HG03097 (cell line): ENCODE data around the gene IMPACT.

Experiments
- ATAC-seq: cut with Tn5 transposase; IDR thresholded peaks from one replicate; pipeline ENCODE4 v1.9.1; 2021; ENCODE audit not compliant: unreplicated experiment, low FRiP score

IMPACT gene

DNA sequence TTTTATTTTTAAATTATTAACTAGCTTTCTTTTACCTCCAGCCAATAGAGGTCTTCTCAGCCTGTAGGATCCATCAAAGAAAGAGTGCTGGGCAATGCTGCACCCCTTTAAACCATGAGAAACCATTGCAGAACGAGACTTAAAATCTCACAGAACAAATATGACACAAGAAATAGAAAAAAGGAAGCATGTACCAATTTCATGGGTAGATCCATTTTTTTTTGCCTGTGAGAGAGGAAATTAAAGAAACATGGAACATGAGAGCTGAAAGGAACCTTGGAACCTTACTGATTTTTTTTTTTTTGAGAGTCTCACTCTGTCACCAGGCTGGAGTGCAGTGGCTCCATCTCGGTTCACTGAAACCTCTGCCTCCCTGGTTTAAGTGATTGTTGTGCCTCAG lies 47.9 kb downstream of the IMPACT start:
- ATAC-seq: no peak

DNA sequence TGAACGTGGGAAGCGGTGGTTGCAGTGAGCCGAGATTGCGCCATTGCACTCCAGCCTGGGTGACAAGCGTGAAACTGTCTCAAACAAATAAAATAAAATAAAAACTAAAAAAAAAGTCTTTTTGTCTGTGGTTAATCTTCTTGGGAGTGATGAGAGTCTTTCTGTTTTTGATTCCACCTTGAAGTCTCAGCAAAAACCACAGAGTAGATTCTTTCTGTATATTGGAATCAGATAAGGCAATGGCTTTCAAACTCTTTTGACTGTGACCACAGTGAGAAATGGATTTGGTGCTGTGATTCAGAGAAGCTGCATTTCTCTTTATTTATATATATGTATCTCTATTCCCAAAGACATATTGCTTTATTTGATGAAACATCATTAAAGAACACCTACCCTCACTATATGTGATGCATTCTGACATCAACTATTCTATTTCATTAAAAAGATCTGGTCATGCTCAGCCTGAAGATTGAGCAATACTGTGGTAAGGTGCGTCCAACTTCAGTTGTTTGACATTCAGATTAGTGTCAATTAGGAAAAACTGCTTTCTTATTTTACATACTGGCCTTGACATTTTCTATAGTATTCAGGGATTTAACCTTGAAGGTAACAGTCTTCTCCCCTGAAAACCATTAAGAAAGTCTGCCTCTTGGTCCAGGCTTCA lies 49.6 kb downstream of the IMPACT start:
- no peak for ATAC-seq

DNA sequence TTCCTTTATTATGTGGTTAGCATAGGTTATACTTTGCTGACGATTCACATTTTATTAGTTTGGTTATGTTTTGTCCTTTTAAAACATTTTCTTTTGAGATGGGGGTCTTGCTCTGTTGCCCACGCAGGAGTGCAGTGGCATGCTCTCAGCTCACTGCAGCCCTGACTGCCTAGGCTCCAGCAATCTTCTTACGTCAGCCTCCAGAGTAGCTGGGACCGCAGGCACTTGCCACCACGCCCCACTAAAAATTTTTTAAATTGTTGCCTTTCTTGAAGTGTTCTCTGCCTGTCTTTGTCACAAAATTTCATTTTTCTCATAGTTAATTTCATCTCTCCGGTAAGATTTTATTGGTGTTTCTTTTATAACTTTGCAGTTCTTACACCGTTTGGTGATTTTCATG lies 52.9 kb downstream of the IMPACT start:
- ATAC-seq: no peak

DNA sequence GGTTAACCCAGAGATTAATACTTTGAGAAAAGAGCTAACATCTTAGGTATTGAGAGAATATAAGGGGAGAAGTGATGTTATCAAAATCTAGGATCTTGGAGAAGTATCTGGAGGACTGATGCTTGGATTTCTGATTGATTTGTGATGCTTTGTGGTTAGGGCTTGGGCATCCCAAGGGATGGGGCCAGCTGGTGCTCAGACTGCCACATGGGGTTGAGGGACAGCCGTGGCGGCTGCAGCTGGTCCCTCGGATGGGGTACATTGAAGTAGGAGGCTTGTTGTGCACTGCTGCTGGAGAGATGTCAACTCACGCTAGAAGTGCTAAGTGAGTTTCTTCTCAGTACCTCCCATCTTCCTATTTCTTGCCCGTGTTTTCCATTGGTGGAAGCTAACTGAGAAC lies 56.4 kb downstream of the IMPACT start:
- no peak for ATAC-seq

DNA sequence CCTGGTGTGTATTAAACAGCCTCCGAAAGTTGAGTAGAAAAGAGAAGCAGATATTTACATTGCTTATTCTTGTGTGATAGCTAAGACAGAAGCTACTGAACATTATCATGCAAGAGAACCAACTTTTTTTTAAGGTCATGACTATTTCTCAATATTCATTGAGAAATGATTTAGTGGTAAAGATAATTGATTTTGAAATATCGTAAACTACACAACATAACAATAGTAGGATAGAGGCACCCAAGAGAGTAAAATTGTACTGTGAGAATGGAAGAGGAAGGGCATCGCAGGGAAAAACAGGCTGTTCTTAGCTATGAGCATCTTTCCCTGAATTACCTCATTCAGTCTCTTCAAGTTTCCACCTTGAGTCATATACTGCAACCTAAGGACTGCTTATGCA lies 59.2 kb downstream of the IMPACT start:
- ATAC-seq: no peak

DNA sequence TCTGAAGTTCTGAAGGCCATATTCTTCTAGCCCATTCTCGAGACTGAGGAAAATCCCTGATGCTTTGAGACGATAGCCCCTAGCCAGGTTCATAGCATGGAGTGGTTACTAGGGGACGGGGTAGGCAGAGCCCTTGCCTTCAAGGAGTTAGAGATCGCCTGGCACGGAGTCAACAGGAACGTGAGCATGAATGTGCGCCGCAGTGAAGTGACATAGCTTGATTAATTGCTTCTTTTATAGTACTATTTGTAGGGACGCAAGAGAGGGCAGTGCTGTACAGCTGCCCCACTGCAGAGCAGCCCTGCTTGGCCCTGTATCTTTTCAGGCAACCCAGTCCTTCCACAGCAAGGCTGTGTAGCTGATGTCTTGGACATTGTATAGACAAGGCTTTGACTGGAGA lies 60.2 kb downstream of the IMPACT start:
- no peak for ATAC-seq

DNA sequence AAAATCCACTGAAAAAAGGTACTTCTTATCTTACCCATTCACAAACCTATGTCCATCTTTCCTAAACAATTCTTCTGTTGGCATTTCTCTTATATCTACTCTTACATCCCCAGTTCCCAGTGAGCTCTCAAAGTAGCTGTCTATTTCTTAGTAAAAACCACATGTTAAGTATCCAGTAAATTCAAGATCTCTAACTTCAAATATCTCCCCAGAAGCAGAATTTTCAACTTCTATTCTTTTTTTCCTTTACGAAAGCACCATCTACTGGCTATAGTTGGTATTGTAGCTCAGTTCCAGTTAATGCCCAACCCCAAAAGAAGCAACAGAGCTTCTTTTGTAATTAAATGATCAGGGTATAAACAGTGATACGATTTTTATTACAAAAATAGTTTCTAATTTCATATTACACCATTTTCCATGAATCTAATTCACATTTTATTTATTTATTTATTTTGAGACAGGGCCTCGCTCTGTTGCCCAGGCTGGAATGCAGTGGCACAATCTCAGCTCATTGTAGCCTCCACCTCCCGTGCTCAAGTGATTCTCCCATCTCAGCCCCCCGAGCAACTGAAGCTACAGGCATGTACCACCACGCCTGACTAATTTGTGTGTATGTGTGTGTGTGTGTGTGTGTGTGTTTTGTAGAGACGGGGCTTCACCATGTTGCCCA lies 62.5 kb downstream of the IMPACT start:
- no peak for ATAC-seq

DNA sequence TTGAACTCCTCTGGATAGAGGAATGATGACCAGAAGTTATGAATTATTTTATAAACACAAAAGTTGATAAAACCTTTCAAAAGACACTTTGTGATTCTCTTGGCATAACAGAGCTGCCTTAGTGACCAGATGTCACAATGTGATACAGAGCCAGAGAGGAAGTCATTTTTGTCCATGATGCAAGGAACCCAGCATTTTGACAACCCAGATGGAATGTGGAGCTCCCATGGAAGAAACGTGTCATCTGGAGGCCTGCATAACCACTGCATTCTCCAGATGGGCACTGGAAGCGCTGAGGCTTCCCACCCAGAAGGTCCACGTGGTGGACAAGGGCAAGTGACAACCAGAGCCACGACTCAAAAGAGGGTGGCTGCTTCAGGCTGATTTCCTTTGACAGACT lies 64.1 kb downstream of the IMPACT start:
- no peak for ATAC-seq

DNA sequence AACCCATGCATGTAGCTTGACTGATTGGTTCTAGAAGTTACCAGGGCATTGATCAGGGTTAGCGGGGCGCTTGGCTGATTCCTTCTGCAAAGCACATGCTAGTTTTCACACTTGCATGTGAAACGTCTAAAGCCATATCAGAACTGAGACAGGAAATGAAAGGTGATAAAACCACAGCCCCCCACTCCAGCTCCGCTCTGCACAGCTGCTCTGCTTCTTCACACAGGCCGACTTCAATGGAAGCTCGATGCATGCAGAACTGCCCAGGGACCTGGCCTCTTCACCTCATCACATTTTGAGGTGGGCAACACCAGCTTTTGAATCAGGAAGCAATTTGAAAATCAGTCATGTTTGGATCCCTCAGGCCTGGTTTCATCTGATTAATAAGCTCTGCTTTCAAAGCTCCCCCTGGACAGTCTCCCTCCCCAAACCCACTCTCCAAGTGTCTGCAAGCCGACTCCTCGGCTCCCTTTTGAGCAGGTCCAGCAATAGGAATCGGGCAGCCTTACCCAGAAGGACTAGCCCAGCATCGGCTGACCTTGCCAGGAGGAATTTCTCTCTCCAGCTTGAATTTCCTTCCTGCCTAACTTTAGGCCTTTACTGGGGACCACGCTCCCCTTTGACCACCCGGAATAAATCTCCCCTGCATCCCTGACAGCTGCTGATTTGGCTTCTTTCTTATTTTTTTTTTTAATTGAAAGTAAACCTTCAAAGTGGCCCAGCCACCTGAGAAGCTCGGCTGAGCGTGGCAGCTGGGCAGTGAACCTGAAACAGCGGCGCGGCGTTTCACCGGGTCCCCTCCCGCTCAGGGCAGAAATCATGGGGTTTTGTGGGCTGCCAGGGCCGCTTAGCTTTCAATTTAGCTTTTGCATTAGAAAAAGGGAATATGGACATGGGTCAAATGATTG lies 65.7 kb downstream of the IMPACT start:
- peak; percentile 80 for ATAC-seq

DNA sequence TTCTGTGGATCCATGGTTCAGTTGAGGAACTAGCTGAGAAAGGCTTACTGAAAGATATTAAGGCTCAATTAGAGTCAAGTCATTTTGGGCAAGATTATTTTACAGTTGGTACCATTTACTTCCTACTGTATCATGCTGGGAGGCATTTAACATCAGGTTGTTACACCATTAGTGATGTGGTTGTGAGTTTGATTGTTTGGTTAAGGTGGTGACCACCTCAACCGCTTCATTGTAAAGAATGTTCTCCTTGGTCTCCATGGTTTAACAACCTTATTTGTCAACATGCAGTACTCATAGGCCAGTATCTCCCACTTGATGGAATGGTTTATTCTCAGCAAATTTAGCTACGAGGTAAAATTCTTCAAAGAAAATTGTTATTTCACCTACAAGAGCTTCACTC lies 68.1 kb downstream of the IMPACT start:
- ATAC-seq: no peak

DNA sequence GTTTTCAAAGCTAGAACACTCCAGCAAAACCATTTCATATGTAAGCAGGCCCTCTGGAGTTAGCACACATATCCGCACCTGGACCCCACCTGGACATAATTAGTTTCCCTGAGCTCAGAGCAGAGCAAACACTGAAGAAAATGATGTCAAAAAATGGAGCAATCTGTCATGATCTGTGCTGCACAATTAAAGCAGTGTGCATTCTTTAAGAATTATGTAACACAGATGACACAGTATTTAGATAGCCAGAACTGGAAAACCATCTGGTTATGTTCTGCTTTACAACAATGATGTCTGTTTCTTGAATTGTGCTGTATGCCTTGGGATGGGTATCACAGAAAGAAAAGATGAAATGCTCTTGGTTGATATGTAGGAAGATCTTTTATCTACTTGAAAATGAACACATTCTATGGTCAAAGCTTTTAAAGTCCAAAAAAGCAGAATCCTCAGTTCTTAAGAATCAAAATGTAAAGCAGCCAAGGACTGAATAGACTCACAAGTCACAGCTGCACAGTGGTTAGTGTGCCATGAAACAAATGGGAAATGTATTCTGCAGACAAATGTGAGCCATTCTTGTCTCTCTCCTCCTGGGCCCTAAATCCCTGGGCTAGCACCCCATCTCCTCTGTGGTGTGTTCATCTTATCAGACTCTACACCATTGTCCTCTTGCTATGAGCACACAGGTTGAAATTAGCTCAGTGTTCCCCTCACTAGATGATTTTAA lies 70.7 kb downstream of the IMPACT start:
- no peak for ATAC-seq

DNA sequence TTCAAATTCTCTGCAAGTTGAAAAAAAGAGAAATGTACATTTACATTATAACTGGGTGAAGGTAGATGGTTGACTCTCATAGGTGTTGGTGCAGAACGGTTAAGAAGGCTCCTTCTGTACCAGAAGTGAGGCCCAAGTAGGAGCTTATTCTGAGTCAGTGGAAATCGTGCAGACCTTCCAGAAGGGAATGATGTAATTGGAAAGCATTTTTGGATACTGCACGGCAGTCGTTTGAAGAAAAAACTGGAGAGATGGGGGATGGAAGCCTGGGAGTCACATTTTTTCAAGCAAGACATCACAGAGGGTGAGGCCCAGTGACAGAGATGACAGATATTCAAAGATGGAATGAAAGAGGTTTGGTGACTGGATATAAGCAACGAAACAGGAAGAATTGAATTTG lies 73.3 kb downstream of the IMPACT start:
- no peak for ATAC-seq

DNA sequence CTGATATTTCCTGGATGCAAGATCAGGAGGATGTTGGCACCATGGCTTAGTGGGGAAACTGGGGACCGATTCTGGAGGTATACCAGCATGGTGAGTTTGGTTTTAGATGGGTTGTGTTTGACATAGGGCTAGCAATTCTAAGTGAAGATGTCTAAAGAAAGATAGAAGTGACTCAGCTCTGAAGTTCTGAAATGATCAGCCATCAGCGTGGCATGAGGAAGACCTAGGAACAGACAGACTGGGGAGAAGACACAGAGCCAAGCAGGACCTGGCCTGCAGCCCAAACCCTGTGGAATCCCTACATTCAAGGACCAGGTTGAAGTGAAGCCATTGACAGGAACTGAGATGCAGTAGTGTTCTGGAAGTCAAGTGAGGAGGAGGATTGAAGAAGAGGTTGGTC lies 73.7 kb downstream of the IMPACT start:
- no peak for ATAC-seq

DNA sequence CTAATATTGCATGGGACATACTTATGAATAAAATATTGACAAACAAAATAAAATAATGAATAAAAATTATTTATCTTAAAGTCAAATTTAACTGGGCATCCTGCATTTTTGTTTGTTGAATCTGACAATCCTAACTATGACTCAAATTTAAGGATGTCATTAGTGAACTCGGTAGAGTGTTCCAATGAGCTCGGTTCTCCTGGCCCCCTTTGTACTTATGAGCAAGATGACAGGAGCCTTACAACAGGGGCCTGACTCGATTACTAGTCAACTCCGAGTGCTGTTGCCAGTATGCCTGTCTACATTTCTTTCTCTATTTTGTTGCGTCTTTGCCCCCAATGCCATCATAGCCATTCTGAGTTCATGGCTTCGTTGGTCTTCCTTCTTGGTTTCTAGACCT lies 74.3 kb downstream of the IMPACT start:
- ATAC-seq: no peak

DNA sequence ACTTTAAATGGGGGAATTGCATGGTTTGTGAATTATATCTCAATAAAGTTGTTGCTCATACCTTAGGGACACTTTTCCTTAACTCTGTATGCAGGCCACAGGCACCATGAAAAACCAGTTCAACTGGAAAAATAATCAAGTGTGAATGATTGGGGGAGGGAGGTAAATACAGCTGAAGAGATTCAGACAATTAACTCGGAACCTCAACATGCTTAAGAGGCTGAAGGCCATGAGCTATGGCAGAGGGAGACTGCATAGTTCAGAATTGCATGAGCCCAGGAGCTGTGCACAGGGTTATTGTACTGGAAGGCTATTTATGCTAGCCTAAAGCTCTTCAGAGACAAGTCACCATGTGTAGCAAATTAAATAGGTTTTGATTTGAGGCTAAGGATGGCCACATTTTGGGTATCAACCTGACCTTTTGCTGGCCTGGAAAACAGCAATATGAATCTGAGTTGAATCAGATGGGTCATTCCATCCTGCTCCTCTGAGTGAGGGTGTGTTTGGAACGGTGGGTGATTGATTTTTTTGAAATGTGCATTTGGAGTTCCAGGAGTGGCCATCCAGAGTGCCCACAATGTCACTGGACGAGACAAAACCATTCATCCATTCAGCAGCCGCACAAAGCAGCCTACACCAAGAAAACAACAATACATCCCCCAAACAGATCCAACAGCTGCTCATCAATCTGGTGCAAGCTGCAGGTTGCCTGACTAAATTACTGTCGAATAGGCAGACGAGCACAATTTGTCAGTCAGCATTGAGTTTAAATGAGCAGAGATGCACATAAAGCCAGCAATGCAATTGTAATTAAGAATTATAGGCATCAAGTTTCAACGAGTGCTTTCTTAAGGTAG lies 76.4 kb downstream of the IMPACT start:
- ATAC-seq: no peak
